Lower leg skin (tissue), 3 donors: Measurements from ENCODE around the gene CCDC167.

Experiments
- POLR2A ChIP-seq, 2 donors: fragments of 450-650 bp; IDR thresholded peaks; one replicate each; pipeline ENCODE4 v1.6.1; 2016 to 2017; ENCODE audit warnings: antibody characterized with exemption in 2 of 2, mild to moderate bottlenecking in 1 of 2, moderate library complexity in 1 of 2
- TF ChIP-seq, protein P1 (sequence below), 3 donors: fragments of 450-650 bp; IDR thresholded peaks; one replicate each; pipeline ENCODE4 v1.5.1; 2016; ENCODE audit warnings: antibody characterized with exemption in 3 of 3, mild to moderate bottlenecking in 3 of 3, moderate library complexity in 2 of 3

DNA sequence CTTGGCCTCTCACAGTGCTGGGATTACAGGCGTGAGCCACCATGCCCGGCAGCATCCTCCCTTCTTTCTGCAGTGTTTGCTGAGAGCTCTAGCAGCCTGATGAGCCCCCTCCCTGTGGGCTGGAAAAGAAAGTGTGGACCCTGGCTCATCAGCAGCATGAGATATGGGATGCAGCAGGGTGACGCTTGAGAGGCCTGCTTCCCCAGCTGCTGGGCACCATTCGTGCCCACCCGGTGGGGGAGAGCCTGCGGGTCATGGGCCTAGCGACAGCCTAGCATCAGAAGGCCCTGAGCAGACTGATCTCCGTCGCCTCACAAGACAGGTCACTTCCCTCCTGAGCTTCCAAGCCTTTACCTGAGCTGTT, 16.0 kb upstream of the CCDC167 start:
- TF ChIP-seq POLR2A (IDR thresholded peaks at IDR 0.05), result no peak
- TF ChIP-seq, protein P1, sequence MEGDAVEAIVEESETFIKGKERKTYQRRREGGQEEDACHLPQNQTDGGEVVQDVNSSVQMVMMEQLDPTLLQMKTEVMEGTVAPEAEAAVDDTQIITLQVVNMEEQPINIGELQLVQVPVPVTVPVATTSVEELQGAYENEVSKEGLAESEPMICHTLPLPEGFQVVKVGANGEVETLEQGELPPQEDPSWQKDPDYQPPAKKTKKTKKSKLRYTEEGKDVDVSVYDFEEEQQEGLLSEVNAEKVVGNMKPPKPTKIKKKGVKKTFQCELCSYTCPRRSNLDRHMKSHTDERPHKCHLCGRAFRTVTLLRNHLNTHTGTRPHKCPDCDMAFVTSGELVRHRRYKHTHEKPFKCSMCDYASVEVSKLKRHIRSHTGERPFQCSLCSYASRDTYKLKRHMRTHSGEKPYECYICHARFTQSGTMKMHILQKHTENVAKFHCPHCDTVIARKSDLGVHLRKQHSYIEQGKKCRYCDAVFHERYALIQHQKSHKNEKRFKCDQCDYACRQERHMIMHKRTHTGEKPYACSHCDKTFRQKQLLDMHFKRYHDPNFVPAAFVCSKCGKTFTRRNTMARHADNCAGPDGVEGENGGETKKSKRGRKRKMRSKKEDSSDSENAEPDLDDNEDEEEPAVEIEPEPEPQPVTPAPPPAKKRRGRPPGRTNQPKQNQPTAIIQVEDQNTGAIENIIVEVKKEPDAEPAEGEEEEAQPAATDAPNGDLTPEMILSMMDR (IDR thresholded peaks at IDR 0.05), result no peak
